ENCODE measurements around the gene SLC46A1. TPM values are rescaled to one million over a fixed set of nuclear protein-coding genes. Genes with fewer than 3 reads are reported as not detected.

Gene SLC46A1
- total and polyA plus RNA-seq, 9 of the 15 experiments (the other 6 are each of a cell fraction or from before 2014, with no cell fraction given), result 0.24 to 5.5 (median 3.1) TPM

DNA sequence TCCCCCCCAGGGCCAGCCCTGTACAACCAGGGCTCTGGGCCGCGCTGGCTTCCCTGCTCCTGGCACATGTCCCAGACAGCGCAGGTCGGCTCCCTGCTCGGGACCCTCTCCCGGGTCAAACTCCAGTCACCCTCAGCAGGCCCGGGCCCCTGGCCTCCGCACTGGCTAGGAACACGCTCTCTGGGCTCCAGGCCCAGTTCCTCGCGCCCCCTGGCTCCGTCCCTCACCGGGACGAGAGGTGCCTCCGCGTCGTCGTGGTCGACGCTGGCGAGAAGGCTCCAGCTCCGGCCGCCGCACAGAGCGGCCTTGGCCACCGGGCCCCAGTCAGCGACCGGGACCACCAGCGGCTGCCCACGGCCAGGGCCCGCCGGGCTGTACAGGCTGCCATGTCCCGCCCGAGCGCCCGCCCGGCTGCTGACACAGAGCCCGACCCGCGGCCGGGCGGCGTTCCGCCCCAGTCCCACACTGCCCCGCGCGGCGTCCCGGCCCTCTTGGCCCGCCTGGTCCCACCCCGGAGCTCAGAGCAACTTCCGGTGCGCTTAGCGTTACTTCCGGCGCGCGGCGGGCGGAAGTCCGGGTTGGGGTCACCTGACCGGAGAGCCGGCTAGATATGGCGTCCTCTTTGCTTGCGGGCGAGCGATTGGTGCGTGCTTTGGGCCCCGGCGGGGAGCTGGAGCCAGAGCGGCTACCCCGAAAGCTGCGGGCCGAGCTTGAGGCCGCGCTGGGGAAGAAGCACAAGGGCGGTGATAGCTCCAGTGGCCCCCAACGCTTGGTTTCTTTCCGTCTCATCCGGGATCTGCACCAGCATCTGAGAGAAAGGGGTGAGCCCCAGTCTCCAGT is 48.7 kb downstream of the SLC46A1 start, which contains the start of gene POLDIP2 (continued):
- TF ChIP-seq CHD7 (IDR thresholded peaks at IDR 0.05; ENCODE audit: low read depth, low read length) (no peak), PHF8 (IDR thresholded peaks at IDR 0.05; ENCODE audit: borderline replicate concordance, low read length) (peak; percentile 98; the same call in 1 of the 2 replicates), PHF20 (IDR thresholded peaks at IDR 0.05; ENCODE audit: partially characterized antibody) (peak; percentile 100), NRF1 (conservative IDR thresholded peaks at IDR 0.05 in 1 of 2, IDR thresholded peaks at IDR 0.05 in 1 of 2) (no peak; a peak in 2 of 4 replicates), SAP30 (IDR thresholded peaks at IDR 0.05; ENCODE audit: borderline replicate concordance, insufficient read depth, low read depth, low read length, poor library complexity, severe bottlenecking) (peak; percentile 55), KDM2B (CRISPR knock-in tag; IDR thresholded peaks at IDR 0.05) (no peak), TBL1XR1 (IDR thresholded peaks at IDR 0.05; ENCODE audit: low read length in 2 of 2) (peak in 1 of 2 experiments; percentile 23; a peak in 1 of 4 replicates), MCM7 (IDR thresholded peaks at IDR 0.05) (no peak), NEUROD1 (IDR thresholded peaks at IDR 0.05; ENCODE audit: borderline replicate concordance, low read depth, low read length, partially characterized antibody) (no peak), KDM5B (IDR thresholded peaks at IDR 0.05; ENCODE audit: insufficient replicate concordance, low read depth, low read length) (peak; percentile 87), XRCC5 (IDR thresholded peaks at IDR 0.05; ENCODE audit: low read depth, low read length) (no peak)
- TF ChIP-seq, protein P1, sequence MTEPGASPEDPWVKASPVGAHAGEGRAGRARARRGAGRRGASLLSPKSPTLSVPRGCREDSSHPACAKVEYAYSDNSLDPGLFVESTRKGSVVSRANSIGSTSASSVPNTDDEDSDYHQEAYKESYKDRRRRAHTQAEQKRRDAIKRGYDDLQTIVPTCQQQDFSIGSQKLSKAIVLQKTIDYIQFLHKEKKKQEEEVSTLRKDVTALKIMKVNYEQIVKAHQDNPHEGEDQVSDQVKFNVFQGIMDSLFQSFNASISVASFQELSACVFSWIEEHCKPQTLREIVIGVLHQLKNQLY (CRISPR knock-in tag; conservative IDR thresholded peaks at IDR 0.05), result no peak

All from K562 (cell line).